Neural progenitor cell (in vitro differentiated cells): ENCODE data around the gene ZNF598. TPM values are rescaled to one million over a fixed set of nuclear protein-coding genes. Genes with fewer than 3 reads are reported as not detected.

ENCODE experiments used
- DNase-seq: peaks from one replicate; pipeline ENCODE4 v3.0.0-alpha.2; 2016; ENCODE audit warnings: low spot score
- H2AFZ ChIP-seq: fragments of 200-600 bp; sonication (generic); replicated peaks from 2 replicates; pipeline ENCODE4 v1.6.1; 2016; ENCODE audit warnings: antibody characterized with exemption
- H3F3A ChIP-seq: fragments of 200-600 bp; sonication (generic); 2 replicates; pipeline ENCODE4 v1.6.1; 2016; ENCODE audit warnings: antibody characterized with exemption, low read depth
- H3K27ac ChIP-seq: fragments of 200-600 bp; sonication (generic); 2 replicates; pipeline ENCODE4 v1.5.1; 2016; ENCODE audit warnings: mild to moderate bottlenecking
- H3K27me3 ChIP-seq: fragments of 200-600 bp; sonication (generic); 2 replicates; pipeline ENCODE4 v1.6.1; 2016; ENCODE audit warnings: mild to moderate bottlenecking, moderate library complexity
- H3K36me3 ChIP-seq: fragments of 200-600 bp; sonication (generic); 2 replicates; pipeline ENCODE4 v1.5.1; 2016
- H3K4me1 ChIP-seq: fragments of 200-600 bp; sonication (generic); 2 replicates; pipeline ENCODE4 v1.6.1; 2016; ENCODE audit warnings: mixed run types
- H3K4me2 ChIP-seq: fragments of 200-600 bp; sonication (generic); 2 replicates; pipeline ENCODE4 v1.6.1; 2016
- H3K4me3 ChIP-seq: fragments of 200-600 bp; sonication (generic); 2 replicates; pipeline ENCODE4 v1.5.1; 2016
- H3K79me2 ChIP-seq: fragments of 200-600 bp; sonication (generic); 2 replicates; pipeline ENCODE4 v1.6.1; 2016; ENCODE audit warnings: low read depth
- H3K9ac ChIP-seq: fragments of 200-600 bp; sonication (generic); 2 replicates; pipeline ENCODE4 v1.6.1; 2016
- H3K9me3 ChIP-seq: fragments of 200-600 bp; sonication (generic); 2 replicates; pipeline ENCODE4 v1.5.1; 2016; ENCODE audit warnings: low read depth
- H4K20me1 ChIP-seq: fragments of 200-600 bp; sonication (generic); 2 replicates; pipeline ENCODE4 v1.6.1; 2016; ENCODE audit warnings: low read depth
- H3K27ac Mint-ChIP-seq: 3 replicates; pipeline ENCODE4 v1.8.0; 2021; ENCODE audit warnings: mixed read lengths
- H3K27me3 Mint-ChIP-seq: 2 replicates; pipeline ENCODE4 v1.8.0; 2022; ENCODE audit warnings: low read depth, mild to moderate bottlenecking, inconsistent platforms, moderate library complexity, mixed read lengths; ENCODE audit not compliant: insufficient read depth
- H3K36me3 Mint-ChIP-seq: 3 replicates; pipeline ENCODE4 v1.8.0; 2021; ENCODE audit warnings: mixed read lengths
- H3K4me1 Mint-ChIP-seq: 3 replicates; pipeline ENCODE4 v1.8.0; 2021; ENCODE audit warnings: mixed read lengths
- H3K4me3 Mint-ChIP-seq: 3 replicates; pipeline ENCODE4 v1.8.0; 2021; ENCODE audit warnings: mild to moderate bottlenecking, moderate library complexity, mixed read lengths
- H3K9me3 Mint-ChIP-seq: 3 replicates; pipeline ENCODE4 v1.8.0; 2020; ENCODE audit warnings: mixed read lengths
- EZH2 ChIP-seq: fragments of 200-600 bp; sonication (generic); IDR thresholded peaks from 2 replicates; pipeline ENCODE4 v1.6.1; 2017; ENCODE audit warnings: antibody characterized with exemption, mild to moderate bottlenecking, moderate library complexity
- EZH2phosphoT487 ChIP-seq: fragments of 200-600 bp; sonication (generic); IDR thresholded peaks from 2 replicates; pipeline ENCODE4 v1.6.1; 2017; ENCODE audit warnings: antibody characterized with exemption
- total RNA-seq: library from RNA; depleted of rRNA; stranded (reverse); fragments of >200 nt; gene quantifications from 2 replicates; pipeline ENCODE4 v1.2.3, GENCODE V29; 2015; ENCODE audit warnings: low replicate concordance
- TF ChIP-seq, protein P1 (sequence below): fragments of 200-600 bp; sonication (generic); IDR thresholded peaks from 2 replicates; pipeline ENCODE4 v1.5.1; 2017; ENCODE audit warnings: antibody characterized with exemption, mild to moderate bottlenecking

The ZNF598 gene
- total RNA-seq, 1 donor from 2014 or later = 12.7 TPM

GRCh38 chr16:1968146-1968953, 41.3 kb downstream of the ZNF598 start:
- Histone ChIP-seq H3F3A (peaks cover 14% of the 10 kb centered on the region), H3K9me3 (no peaks in the 10 kb centered on the region), H3K4me2 (no peak overlapping the region), H4K20me1 (peaks cover 22% of the 10 kb centered on the region), H3K9ac (no peak overlapping the region), H3K79me2 (peaks cover 46% of the 10 kb centered on the region), H3K4me3 (no peak overlapping the region), H2AFZ (no peak overlapping the region), H3K36me3 (no peaks in the 10 kb centered on the region), H3K27ac (no peak overlapping the region), H3K4me1 (peaks cover 14% of the 10 kb centered on the region), H3K27me3 (no peaks in the 10 kb centered on the region)
- no peak for DNase-seq
- H3K27me3 Mint-ChIP-seq = peaks cover 2% of the 10 kb centered on the region
- H3K36me3 Mint-ChIP-seq = peaks cover 5% of the 10 kb centered on the region
- no peak overlapping the region for H3K27ac Mint-ChIP-seq
- H3K4me3 Mint-ChIP-seq = peak overlapping the region; percentile 54
- TF ChIP-seq, protein P1, sequence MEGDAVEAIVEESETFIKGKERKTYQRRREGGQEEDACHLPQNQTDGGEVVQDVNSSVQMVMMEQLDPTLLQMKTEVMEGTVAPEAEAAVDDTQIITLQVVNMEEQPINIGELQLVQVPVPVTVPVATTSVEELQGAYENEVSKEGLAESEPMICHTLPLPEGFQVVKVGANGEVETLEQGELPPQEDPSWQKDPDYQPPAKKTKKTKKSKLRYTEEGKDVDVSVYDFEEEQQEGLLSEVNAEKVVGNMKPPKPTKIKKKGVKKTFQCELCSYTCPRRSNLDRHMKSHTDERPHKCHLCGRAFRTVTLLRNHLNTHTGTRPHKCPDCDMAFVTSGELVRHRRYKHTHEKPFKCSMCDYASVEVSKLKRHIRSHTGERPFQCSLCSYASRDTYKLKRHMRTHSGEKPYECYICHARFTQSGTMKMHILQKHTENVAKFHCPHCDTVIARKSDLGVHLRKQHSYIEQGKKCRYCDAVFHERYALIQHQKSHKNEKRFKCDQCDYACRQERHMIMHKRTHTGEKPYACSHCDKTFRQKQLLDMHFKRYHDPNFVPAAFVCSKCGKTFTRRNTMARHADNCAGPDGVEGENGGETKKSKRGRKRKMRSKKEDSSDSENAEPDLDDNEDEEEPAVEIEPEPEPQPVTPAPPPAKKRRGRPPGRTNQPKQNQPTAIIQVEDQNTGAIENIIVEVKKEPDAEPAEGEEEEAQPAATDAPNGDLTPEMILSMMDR = no peak
- TF ChIP-seq EZH2 (no peak), EZH2phosphoT487 (no peak)
- no peaks in the 10 kb centered on the region for H3K9me3 Mint-ChIP-seq
- peaks cover 31% of the 10 kb centered on the region for H3K4me1 Mint-ChIP-seq

GRCh38 chr16:1966460-1966859, 43.2 kb downstream of the ZNF598 start, which contains the start of gene RNF151:
RNF151 (plus strand) TSS chr16:1966856; CDS start chr16:1966882, 26 bp downstream.
- no peaks in the 10 kb centered on the region for H3K27me3 ChIP-seq
- H3K4me1 ChIP-seq = peaks cover 17% of the 10 kb centered on the region
- peaks cover 25% of the 10 kb centered on the region for H3K4me1 Mint-ChIP-seq
- peak within 1 kb of the TSS; percentile 98 for H3K4me3 ChIP-seq
- H3K27ac Mint-ChIP-seq = no peak within 1 kb of the TSS
- peak within 1 kb of the TSS; percentile 98 for H3K9ac ChIP-seq
- peak within 1 kb of the TSS; percentile 95 for H3K4me3 Mint-ChIP-seq
- no peaks in the 10 kb centered on the region for H3K9me3 ChIP-seq
- peaks cover 44% of the 10 kb centered on the region for H3K79me2 ChIP-seq
- H2AFZ ChIP-seq = no peak within 1 kb of the TSS
- H3F3A ChIP-seq = peaks cover 33% of the 10 kb centered on the region
- TF ChIP-seq EZH2 (no peak), EZH2phosphoT487 (no peak)
- TF ChIP-seq, protein P1 = no peak
- no peak within 1 kb of the TSS for H3K27ac ChIP-seq
- peaks cover 2% of the 10 kb centered on the region for H3K27me3 Mint-ChIP-seq
- no peaks in the 10 kb centered on the region for H3K9me3 Mint-ChIP-seq
- no peak for DNase-seq
- peaks cover 31% of the 10 kb centered on the region for H4K20me1 ChIP-seq
- peaks cover 12% of the 10 kb centered on the region for H3K36me3 Mint-ChIP-seq
- peak within 1 kb of the TSS; percentile 90 for H3K4me2 ChIP-seq
- no peaks in the 10 kb centered on the region for H3K36me3 ChIP-seq

DNA sequence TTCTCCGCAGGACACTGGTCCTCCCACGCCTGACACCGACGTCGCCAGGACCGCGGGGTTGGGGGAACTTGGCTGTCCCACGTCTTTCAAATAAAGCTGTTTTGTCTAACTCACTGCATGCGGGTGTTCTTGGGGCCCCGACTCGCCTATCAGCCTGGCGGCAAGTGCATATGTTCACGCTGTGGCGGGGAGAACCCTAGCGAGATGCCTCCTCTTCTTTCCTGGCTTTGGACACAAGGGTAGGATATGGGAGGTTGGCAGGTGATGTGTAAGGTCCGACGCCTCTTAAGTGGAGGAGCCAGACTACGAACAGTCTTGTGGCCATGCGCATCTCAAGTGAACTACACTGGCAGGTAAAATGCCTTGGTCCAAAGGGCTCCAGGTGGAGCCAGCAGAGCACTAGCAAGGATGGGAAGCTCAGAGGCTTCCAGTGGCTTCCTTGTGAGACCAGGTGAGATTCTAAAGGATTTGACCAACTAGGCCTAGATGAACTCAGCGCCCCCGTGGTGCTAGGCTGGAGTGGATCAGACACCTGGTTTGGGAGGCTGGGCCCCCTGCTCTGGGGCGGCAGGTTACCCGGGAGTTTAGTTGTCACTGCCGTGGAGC, 44.1 kb downstream of the ZNF598 start:
- Histone ChIP-seq H3K9me3 (no peaks in the 10 kb centered on the region), H3K4me2 (peak overlapping the region; percentile 90), H3K9ac (peak overlapping the region; percentile 98), H3F3A (peaks cover 42% of the 10 kb centered on the region), H3K36me3 (no peaks in the 10 kb centered on the region), H3K27ac (no peak overlapping the region), H3K4me1 (peaks cover 21% of the 10 kb centered on the region), H3K4me3 (peak overlapping the region; percentile 98), H4K20me1 (peaks cover 40% of the 10 kb centered on the region), H3K27me3 (no peaks in the 10 kb centered on the region), H3K79me2 (peaks cover 41% of the 10 kb centered on the region), H2AFZ (no peak overlapping the region)
- H3K4me3 Mint-ChIP-seq = peak overlapping the region; percentile 95
- no peak for DNase-seq
- peak overlapping the region; percentile 50 for H3K27ac Mint-ChIP-seq
- H3K36me3 Mint-ChIP-seq = peaks cover 12% of the 10 kb centered on the region
- no peaks in the 10 kb centered on the region for H3K27me3 Mint-ChIP-seq
- peaks cover 28% of the 10 kb centered on the region for H3K4me1 Mint-ChIP-seq
- TF ChIP-seq, protein P1 = no peak
- TF ChIP-seq EZH2phosphoT487 (no peak), EZH2 (no peak)
- H3K9me3 Mint-ChIP-seq = no peaks in the 10 kb centered on the region
